ENCODE measurements around the gene RAB40A.

GRCh38 chrX:103461156-103461555 is 58.1 kb downstream of the RAB40A start:
- no peak for TF ChIP-seq POLR2A (IDR thresholded peaks at IDR 0.05; ENCODE audit: low read length)
- no peak for TF ChIP-seq GATA1 (IDR thresholded peaks at IDR 0.05; ENCODE audit: low read depth, low read length)
